Measurements from ENCODE around the gene RANBP3L.
"Not testable (repeated sequence)": the region's sequence is repeated elsewhere in the genome, so short reads cannot be mapped to it uniquely, and the experiment has no call there.

Gene RANBP3L

DNA sequence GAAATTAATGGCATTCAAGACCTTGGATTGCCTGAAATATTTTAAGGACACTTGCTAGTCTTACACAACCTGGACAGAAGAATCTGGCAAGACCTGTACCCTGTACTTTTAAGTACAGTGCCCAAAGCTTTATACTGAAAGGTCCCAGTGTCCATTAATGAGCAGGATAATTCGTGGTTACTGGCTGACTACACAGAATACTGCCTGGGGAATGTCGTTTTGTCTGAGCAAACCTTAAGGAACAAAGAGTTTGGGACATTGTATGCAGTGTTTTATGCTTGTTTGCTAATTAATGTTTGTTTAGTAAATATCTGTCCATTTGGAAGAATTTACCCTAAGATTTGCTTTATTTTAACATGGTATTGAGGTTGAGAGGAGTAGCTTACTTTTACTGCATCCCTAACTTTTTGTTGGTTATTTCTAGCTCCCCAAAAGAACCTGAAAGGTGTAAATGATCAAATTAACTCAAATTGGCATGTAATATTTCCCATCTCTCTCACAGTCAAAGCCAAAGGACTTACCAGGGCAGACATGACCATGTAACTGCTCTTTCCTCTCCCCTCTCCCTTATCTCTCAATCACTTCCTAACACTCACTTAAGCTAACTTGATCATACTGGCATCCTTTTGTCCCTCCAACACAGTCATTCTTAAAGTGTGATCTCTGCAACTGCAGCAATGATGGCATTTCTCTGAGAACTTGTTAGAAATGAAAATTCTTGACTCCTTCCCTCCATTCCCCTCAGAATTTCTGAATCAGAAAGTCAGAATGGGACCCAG lies 15.7 kb downstream of the RANBP3L start:
- DNase-seq (ENCODE audit: low read depth): no peak

DNA sequence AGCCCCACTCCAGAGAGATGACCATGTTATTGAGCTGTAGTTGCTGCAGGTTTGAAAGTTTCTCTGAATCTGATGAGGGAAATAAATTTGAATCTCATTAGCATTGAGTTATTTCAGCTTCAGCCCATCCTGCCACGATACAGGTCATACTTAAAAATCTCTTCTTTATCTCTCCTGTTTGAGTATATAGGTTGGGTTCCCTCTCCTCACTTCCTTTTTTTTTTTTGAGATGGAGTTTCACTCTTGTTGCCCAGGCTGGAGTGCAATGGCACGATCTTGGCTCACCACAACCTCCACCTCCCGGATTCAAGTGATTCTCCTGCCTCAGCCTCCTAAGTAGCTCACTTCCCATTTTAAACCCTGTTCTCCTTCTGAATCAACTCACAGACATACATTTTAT lies 17.9 kb downstream of the RANBP3L start:
- not testable (repeated sequence) for DNase-seq (ENCODE audit: low read depth)

DNA sequence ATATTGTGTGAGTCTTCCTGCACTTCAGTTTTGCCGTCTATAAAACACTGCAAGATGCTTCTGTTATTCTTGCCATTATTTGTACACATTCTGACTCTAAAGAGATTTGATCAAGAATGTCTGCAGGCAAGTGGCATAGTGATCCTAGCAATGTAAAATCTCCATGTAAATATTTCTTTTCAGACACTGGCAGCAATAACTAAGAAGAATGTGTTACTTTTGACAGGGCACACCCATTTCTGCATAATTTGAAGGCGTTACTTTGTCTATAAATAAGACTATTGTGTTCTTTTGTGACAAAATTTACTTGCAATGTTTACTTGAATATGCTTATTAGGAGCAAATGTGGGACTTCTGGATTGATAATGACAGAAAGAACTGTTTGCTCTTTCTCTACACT lies 20.1 kb downstream of the RANBP3L start:
- DNase-seq (ENCODE audit: low read depth): no peak

DNA sequence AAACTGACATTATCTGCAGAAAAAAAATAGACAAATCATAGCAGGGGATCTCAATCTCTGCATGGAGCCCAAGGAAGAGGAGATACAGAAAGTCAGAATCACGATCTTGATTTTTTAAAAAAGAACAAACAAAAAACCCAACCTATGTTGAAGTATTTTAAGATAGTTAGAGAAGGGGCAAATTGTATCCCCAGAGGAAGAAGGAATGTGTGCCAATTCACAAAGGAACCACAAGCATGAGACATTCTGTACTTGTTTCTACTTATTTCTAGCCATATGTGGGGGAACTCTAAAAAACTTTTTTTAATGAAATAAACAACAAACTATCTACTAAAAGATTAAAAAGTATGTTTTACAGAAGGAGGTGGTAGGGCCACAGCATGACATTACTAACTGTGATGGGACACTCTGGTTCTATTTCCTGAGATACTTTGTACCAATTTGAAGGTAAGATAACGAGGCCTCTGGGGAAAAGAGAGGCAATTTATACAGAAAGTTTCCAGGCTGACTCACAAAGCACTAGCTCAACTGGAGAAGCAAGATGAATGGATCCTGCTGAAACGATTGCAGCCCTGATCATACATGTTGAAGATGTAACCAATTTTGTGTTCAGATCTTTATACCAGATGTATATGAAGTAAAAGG lies 22.5 kb downstream of the RANBP3L start:
- no peak for DNase-seq (ENCODE audit: low read depth)

DNA sequence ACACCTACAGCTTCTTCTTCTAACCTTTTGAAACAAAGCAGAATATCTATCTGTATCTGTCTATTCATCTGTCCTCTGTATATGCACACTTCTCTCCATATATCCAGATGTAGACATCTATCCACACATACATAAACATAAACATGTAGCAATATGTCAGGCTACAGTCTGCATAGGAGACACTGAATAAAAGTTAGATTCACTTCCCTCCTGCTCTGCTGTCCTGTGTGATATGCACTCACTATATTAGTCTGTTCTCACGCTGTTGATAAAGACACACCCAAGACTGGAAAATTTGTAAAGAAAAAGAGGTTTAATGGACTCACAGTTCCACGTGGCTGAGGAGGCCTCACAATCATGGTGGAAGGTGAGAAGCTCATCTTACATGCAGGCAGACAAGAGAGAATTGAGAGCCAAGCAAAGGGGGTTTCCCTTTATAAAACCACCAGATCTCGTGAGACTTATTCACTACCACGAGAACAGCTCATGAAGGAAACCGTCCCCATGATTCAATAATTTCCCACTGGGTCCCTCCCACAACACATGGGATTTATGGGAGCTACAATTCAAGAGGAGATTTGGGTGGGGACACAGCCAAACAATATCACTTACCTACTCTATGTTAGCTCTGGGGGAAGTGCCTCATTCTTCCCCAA lies 24.1 kb downstream of the RANBP3L start:
- DNase-seq (ENCODE audit: low read depth): no peak

DNA sequence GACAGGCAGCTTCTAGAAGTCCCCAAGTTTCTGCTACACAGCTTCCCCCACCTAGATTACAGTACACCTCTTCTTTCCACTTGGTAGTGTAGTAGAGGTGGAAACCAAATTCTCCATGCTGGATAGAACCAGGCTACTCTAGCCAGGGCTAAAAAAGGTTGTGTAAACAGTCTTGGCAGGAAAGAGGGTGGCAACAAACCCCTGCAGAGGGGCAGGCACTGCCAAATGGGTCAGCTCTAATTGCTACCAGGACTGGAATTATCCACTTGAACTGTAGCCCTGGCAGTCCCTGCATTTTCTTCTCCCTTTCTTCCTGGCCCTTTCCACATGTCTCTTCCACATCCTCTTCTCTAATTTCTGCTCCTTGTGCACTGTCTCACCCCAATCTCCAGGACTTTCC lies 24.8 kb downstream of the RANBP3L start:
- no peak for DNase-seq (ENCODE audit: low read depth)

DNA sequence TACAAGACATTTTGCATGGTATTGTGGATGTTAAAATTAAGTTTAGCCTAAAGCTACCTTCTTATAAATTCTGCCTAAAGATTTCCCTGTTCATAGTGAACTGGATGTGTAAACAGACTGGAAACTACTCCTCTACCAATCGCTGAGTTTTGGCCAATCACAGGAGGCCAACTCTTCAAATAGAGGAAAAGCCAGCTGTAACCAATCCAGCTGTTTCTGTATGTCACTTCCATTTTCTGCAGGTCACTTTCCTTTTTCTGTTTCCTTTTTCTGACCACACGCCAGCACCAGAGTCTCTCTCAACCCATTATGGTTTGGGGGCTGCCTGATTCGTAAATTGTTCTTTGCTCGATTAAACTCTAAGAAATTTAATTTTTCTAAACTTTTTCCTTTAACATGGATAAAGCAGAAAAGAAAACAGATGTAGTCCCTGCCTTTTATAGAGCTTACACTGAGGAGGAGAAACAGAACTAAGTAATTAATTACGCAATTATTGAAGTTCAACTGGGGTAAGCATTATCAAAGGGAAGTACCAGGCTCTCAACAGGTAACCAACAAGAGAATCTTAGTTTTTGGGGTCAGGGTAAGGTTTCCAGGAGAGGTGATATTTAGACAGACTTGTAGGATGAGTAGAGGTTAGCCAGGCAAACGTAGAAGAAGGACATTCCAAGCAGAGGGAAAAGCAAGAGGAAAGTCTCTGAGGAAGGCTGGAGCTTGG lies 27.7 kb downstream of the RANBP3L start:
- DNase-seq (ENCODE audit: low read depth): no peak

DNA sequence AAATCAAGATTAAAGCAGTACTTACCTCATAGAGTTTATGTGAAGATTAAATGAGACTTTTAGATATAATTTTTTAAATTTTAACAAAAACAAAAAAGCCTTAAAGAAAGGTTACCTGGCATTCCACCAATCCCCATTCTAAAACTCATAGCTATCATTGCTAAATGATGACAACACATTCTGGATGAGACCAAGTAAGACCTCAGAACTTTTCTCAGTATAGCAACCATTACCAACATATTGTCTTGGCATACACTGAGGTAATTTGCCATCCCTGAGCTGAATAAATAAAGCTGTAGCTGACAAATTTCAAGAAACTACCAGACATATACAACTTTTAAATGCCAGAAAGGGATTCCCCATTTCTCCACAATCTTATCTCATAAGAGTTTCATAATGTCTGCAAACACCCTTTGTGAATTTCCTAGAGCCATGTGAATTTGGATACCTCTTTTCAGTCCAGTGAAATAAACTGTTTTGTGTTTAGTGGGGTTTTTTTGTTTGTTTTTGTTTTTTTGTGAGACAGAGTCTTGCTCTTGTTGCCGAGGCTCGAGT lies 29.5 kb downstream of the RANBP3L start:
- no peak for DNase-seq (ENCODE audit: low read depth)

DNA sequence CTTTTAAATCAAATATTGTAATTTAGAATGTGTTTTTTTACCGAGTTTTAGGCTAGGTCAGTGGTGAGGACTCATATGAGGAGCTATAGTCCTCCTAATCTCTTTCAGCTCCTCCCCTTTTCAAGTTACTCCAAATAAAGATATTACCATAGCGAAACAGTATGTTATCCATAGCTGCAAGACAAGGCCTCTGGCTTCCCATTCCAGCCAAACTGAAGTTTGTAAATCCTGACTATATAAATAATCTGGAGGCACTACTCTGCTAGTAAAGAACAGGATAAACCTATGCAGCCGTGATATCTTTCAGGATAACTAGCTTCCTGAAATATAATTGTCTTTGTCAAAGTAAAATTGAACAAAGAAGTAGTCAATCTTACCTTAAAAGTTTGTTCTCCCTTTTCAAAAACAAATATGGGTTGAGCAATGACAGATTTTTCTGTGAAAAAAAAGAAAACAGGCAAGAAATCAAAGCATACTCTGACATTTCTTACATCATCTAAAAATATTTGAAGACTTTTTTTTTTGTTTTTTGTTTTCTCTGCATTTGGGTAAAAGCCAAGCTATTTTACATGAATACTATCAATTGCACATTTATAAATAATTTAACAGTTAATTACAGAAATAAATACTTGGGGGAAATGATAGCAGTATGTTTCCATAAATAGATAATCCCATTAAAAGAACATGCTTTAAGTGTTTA lies 30.7 kb downstream of the RANBP3L start:
- no peak for DNase-seq (ENCODE audit: low read depth)

DNA sequence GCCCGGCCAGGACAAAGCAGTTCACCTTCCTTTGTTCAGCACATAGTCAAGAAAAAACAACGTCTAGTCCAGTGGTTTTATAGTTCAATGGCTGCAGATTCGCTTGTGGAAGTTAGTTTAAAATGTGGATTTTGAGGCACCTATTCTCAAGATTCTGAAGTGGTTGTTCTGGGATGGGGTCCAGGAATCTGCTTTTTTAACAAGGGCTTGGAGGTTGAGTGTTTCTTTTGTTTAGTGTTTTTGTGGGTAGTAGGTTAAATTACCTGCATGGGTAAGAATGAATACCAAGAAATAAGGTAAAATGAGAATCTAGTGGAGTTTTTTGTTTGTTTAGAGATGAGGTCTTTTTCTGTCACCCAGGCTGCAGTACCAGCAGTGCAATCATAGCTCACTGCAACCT lies 31.5 kb downstream of the RANBP3L start:
- DNase-seq (ENCODE audit: low read depth): no peak

DNA sequence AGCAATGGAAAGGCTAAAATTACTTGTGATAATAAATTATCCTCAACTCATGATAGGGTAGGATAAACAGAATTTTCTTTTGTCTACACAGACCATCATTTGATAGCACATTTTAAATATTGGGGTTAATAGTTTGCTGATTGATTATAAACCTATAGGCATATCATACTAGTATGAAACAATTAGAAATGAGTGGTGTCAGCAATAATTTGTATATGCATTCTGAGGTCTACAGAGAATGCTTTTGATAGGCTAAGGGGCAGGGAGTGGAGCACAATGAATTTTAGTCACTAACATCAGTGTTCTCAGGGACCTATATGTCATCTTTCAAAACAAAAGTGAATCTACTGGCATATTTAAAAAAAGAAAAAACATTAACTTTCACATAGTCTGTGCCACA lies 32.2 kb downstream of the RANBP3L start:
- DNase-seq (ENCODE audit: low read depth): no peak

DNA sequence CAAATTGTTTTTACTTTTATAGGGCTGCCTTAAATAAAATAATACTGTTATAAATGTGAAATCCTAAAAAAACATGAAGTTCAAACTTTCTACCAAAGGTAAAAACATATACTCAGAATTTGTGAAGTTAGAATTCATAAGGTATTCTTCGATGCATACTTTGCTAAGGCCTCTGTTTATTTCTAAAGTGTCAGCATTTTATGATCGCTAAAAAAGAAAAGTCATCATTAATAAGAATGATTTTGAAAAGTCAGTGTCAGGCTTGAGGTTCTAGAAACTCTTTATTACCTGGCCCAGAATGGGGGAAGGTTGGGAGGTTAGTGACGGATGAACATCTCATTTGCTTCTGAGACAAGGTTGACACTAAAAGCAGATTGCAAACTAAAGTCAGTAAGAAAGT lies 33.8 kb downstream of the RANBP3L start:
- no peak for DNase-seq (ENCODE audit: low read depth)

DNA sequence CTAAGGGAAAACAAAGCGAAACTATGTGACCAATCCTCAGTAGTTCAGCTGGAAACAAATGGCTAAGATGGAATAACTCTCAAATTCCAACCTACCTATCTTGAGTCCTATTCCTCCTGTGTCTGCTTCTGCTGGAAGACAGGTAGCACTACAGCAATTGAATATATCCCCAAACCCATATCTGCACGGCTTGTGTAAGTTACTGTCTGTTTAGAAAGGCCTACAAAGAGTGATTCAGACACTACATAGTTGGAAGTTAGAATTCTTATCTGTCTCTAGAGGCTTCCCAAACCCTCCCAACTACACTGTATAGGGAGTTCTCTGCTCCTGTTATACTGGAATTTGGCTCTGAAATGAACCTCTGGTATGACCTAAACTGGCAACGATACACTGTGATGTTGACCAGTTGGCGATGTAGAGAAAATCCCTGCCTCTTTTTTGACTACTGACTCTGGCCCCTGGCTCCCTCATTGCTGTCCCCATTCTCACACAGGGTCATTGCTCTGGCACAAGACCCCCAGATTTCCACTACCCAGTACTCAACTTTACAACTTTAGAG lies 37.4 kb downstream of the RANBP3L start:
- DNase-seq (ENCODE audit: low read depth): no peak

DNA sequence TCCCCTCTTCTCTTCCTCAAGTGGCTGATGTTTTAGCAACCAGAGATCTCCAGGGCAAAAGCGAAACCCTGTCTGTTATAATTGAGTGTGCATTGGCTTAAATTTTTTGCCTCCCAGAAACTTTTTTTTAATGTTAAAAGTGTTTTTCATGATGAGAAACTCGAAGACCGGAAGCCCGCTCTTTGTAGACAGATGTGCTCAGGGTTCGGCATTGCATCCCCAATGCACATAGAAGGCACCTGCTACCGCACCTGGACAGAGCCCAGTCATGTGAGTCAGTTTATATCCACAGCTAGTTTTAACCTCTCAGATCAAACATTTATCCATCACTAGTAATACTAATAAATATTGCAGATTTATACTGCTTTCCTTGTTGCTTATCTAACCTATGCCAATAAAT lies 40.5 kb downstream of the RANBP3L start:
- no peak for DNase-seq (ENCODE audit: low read depth)

DNA sequence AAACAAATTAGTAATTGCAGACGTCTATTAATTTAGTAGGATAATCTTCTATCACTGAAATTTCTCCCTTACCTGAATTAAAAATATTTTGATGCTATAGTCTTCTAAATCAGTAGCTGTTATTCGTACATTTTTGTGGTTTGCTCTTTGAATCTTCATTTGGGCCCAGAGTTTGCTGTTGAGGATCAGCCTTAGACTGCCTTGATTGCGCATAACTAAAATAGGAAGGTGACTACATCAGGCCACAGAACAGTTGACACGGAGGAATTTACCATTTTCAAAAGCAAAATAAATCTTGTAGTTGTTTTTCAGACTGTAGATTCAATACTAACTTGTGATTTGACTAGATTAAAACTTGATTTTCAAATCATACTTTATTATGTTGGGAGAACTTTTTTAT lies 48.1 kb downstream of the RANBP3L start:
- no peak for DNase-seq (ENCODE audit: low read depth)

DNA sequence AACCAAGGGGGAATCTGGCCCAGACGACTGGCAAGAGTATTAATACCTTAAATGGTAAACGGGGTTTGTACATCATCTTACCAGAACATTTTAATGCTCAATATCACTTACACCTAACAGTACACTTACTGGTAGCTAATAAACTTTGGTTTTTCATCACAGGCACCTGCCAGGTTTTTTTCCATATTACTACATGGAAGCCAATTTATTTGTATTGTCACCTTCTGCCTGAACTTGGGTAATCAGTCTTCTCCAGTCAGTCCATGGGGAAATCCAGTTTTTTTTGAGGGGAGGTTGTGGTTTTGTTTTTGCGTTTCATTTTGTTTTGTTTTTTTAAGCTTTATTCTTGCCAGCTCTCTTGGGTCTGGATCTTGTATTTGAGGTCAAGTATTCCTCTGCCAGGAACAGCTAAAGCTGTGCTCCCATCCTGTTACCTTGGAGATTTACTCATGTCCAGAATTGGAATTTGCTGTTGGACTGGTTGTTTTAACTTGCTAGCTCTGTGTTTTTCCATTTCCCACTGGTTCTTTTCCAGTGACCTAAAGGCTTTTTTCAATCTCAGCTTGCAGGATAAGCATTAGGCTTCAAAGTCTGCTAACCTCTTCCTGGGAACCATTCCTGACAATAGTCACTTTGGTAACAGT lies 48.9 kb downstream of the RANBP3L start:
- no peak for DNase-seq (ENCODE audit: low read depth)

DNA sequence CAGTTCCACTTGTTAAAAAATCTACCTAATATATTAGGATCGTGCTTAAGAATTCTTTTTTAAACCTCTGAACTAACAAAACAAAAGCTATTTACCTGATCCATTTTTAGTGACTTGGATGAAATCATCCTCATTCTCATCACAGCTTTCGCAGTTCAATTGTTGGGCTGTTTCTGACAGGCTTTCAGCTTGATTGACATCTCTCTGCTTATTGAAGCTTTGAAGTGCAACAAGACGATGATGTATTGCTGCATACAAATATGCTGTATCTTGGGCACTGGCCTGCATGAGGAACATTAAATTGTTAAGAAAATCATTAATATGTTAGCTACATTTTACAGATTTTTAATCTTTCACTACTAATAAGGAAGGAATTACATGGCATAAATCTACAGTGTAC lies 50.5 kb downstream of the RANBP3L start:
- no peak for DNase-seq (ENCODE audit: low read depth)

DNA sequence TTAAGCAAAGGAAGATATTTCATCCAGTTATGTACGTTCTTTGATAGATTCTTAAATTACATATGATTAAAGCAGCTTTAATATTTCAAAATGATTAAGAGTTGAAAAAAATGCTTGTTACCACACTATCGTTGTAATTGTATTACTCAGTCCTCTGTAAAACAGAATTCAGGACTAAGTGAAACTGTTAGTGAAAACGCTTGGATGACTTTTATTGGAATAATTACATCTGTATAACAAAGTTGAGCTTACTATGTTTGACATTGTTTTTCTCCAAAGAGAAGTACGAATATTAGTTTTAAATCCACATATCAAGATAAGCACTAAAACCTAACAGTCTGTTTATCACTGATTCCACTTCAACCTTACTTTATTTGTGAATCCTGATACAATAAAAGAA lies 51.3 kb downstream of the RANBP3L start:
- DNase-seq (ENCODE audit: low read depth): no peak

DNA sequence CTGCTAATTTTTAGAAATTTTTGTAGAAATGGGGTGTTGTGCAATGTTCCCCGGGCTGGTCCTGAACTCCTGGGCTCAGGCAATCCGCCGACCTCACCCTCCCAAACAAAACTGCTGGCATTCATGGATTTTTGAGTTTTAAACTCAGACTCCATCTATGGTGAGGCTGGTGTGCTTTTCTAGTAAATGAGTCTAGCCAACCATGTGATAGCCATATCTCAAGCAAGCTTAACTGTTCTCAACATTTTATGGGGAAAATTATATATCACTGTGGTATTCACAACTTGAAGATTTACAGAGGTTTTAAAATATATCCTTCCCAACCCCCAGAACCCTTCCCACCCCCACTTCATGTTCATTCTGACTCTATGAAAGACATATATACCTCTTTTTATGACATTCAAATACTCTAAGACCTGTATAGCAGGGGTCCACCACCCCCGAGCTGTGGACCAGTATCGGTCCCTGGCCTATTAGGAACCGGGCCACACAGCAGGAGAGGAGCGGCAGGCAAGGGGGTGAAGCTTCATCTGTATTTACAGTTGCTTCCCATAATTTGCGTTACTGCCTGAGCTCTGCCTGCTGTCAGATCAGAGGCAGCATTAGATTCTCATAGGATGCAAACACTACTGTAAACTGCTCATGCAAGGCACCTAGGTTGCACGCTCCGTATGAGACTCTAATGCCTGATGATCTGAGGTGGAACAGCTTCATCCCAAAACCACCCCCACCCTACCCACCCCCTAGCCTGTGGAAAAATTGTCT lies 55.5 kb downstream of the RANBP3L start:
- no peak for DNase-seq (ENCODE audit: low read depth)

DNA sequence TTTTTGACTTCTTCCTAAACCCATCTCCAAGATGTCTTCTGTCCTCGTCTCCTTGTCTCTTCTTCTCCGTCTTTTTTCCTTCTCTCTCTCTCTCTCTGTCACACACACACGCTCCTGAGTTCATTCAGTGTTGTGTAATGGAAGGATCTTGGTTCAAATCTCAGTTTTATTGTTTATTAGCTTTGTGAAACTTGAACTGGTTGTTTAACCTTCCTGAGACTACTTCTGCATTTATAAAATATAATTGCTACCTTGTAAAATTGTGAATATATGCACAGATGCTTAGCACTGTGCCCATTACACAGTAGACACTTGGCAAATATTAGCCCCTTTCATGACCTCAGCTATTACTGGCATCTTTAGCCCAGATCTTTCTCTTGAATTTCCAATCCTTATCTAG lies 57.6 kb downstream of the RANBP3L start:
- no peak for DNase-seq (ENCODE audit: low read depth)

Data from activated T-cell treated with anti-CD3 and anti-CD28 coated beads for 24 hours (primary cell).